Myocyte (in vitro differentiated cells): ENCODE data around the gene MTX2. TPM values are rescaled to one million over a fixed set of nuclear protein-coding genes. Genes with fewer than 3 reads are reported as not detected.

ENCODE experiments used
- DNase-seq: peaks from one replicate; pipeline ENCODE4 v3.0.0-alpha.2; 2012; ENCODE audit warnings: low read depth
- polyA plus RNA-seq: library from polyadenylated mRNA; unstranded; fragments of >200 nt; gene quantifications from one replicate; pipeline ENCODE4 v1.2.1, GENCODE V29; 2012; ENCODE audit warnings: missing spikeins
- total RNA-seq: library from RNA; depleted of rRNA; stranded (reverse); fragments of >200 nt; gene quantifications from 2 replicates; pipeline ENCODE4 v1.2.3, GENCODE V29; 2014

The MTX2 gene
- 50.1 and 52.2 TPM in 2 replicates for total RNA-seq
- polyA plus RNA-seq = 42.8 TPM

- DNase-seq = peak; percentile 80
Observed at GRCh38 chr2:176269319-176270099, at the start of gene MTX2. Gene MTX2, plus strand, starts transcription at chr2:176269442. Its CDS starts 188 bp downstream, at chr2:176269630.

- no peak for DNase-seq
Observed at GRCh38 chr2:176227874-176228273, 41.4 kb upstream of the MTX2 start.

- no peak for DNase-seq
Observed at GRCh38 chr2:176234156-176234555, 35.1 kb upstream of the MTX2 start.

GRCh38 chr2:176234940-176235339, 34.3 kb upstream of the MTX2 start:
- no peak for DNase-seq

GRCh38 chr2:176237456-176237855, 31.8 kb upstream of the MTX2 start:
- DNase-seq = no peak

- peak; percentile 47 for DNase-seq
Observed at GRCh38 chr2:176239031-176239430, 30.2 kb upstream of the MTX2 start.

- no peak for DNase-seq
Observed at GRCh38 chr2:176240301-176240700, 28.9 kb upstream of the MTX2 start.

- peak; percentile 64 for DNase-seq
Observed at GRCh38 chr2:176242276-176242675, 27.0 kb upstream of the MTX2 start.

- no peak for DNase-seq
Observed at GRCh38 chr2:176246331-176246730, 22.9 kb upstream of the MTX2 start.

GRCh38 chr2:176247859-176248258, 21.4 kb upstream of the MTX2 start:
- DNase-seq = no peak

- no peak for DNase-seq
Observed at GRCh38 chr2:176251928-176252327, 17.3 kb upstream of the MTX2 start.

- no peak for DNase-seq
Observed at GRCh38 chr2:176260689-176261088, 8.6 kb upstream of the MTX2 start.

- DNase-seq = no peak
Observed at GRCh38 chr2:176261136-176261535, 8.1 kb upstream of the MTX2 start.

GRCh38 chr2:176268976-176269318, 295 bp upstream of the MTX2 start:
- no peak for DNase-seq

- DNase-seq = no peak
Observed at GRCh38 chr2:176270100-176270750, 983 bp downstream of the MTX2 start.

- DNase-seq = no peak
Observed at GRCh38 chr2:176272870-176273459, 3.7 kb downstream of the MTX2 start.

GRCh38 chr2:176278927-176279326, 9.7 kb downstream of the MTX2 start:
- no peak for DNase-seq

- no peak for DNase-seq
Observed at GRCh38 chr2:176280156-176280555, 10.9 kb downstream of the MTX2 start.

- DNase-seq = peak; percentile 83
Observed at GRCh38 chr2:176280867-176281658, 11.8 kb downstream of the MTX2 start.

- DNase-seq = no peak
Observed at GRCh38 chr2:176283291-176284068, 14.2 kb downstream of the MTX2 start.
